ENCODE data around the gene OR2AT4. TPM values are rescaled to one million over a fixed set of nuclear protein-coding genes. Genes with fewer than 3 reads are reported as not detected.

Gene OR2AT4
- total RNA-seq, 5 donors from 2014 or later (not counting 1 experiment from before 2014, with no cell fraction given), result not detected

GRCh38 chr11:75063741-75064314 lies 32.8 kb downstream of the OR2AT4 start:
- ChIA-PET POLR2A (no interaction called here), CTCF (no interaction called here)
- Mint-ChIP-seq H3K27me3 (peaks cover 27 to 28% of the 10 kb centered on the region in 2 donors), H3K36me3 (no peaks in the 10 kb centered on the region), H3K4me1 (no peaks in the 10 kb centered on the region), H3K27ac (no peak overlapping the region), H3K4me3 (no peak overlapping the region), H3K9me3 (peaks cover 0 to 6% (median 2%) of the 10 kb centered on the region in 3 donors)
- no peak for ATAC-seq (replicated peaks in 1 of 4)
- no peak overlapping the region for H3K27ac ChIP-seq (ENCODE audit: low read length)
- DNase-seq, result no peak
- no peak overlapping the region for H3K4me3 ChIP-seq (ENCODE audit: control insufficient read depth in 1 of 2, extremely low read depth in 1 of 2, low read length in 1 of 2)
- WGBS (ENCODE audit: insufficient coverage), result 50% methylated on average over 1 of the region's 3 CpGs
- no peaks in the 10 kb centered on the region for H3K36me3 ChIP-seq (ENCODE audit: control insufficient read depth in 2 of 2, extremely low read depth in 1 of 2, insufficient read depth in 1 of 2, low read length in 1 of 2)
- no peaks in the 10 kb centered on the region for H3K9me3 ChIP-seq
- H3K27me3 ChIP-seq (replicated peaks in 1 of 2; ENCODE audit: control insufficient read depth in 2 of 2, extremely low read depth in 1 of 2, insufficient read depth in 2 of 2, low read length in 1 of 2), result peaks cover 0 to 4% of the 10 kb centered on the region in 2 experiments
- H3K4me1 ChIP-seq (ENCODE audit: control insufficient read depth in 1 of 2, extremely low read depth in 1 of 2, insufficient read depth in 2 of 2, low read length in 2 of 2), result no peaks in the 10 kb centered on the region

- Histone ChIP-seq H3K4me1 (ENCODE audit: control insufficient read depth in 1 of 2, extremely low read depth in 1 of 2, insufficient read depth in 2 of 2, low read length in 2 of 2) (no peaks in the 10 kb centered on the region), H3K27me3 (replicated peaks in 1 of 2; ENCODE audit: control insufficient read depth in 2 of 2, extremely low read depth in 1 of 2, insufficient read depth in 2 of 2, low read length in 1 of 2) (peaks cover 0 to 4% of the 10 kb centered on the region in 2 experiments), H3K9me3 (no peaks in the 10 kb centered on the region), H3K4me3 (ENCODE audit: control insufficient read depth in 1 of 2, extremely low read depth in 1 of 2, low read length in 1 of 2) (no peak overlapping the region), H3K27ac (ENCODE audit: low read length) (no peak overlapping the region), H3K36me3 (ENCODE audit: control insufficient read depth in 2 of 2, extremely low read depth in 1 of 2, insufficient read depth in 1 of 2, low read length in 1 of 2) (no peaks in the 10 kb centered on the region)
- Mint-ChIP-seq H3K27me3 (peaks cover 13 to 17% of the 10 kb centered on the region in 2 donors), H3K9me3 (no peaks in the 10 kb centered on the region), H3K27ac (no peak overlapping the region), H3K4me3 (no peak overlapping the region), H3K36me3 (no peaks in the 10 kb centered on the region), H3K4me1 (no peaks in the 10 kb centered on the region)
- ChIA-PET POLR2A (no interaction called here), CTCF (no interaction called here)
- no peak for DNase-seq
- no peak for ATAC-seq (replicated peaks in 1 of 4)
These were observed 37.4 kb downstream of the OR2AT4 start for GRCh38 chr11:75059299-75059698.

- POLR2A ChIA-PET, result no interaction called here
- Histone ChIP-seq H3K4me3 (ENCODE audit: control insufficient read depth in 1 of 2, extremely low read depth in 1 of 2, low read length in 1 of 2) (no peak overlapping the region), H3K27me3 (replicated peaks in 1 of 2; ENCODE audit: control insufficient read depth in 2 of 2, extremely low read depth in 1 of 2, insufficient read depth in 2 of 2, low read length in 1 of 2) (peaks cover 0 to 4% of the 10 kb centered on the region in 2 experiments), H3K4me1 (ENCODE audit: control insufficient read depth in 1 of 2, extremely low read depth in 1 of 2, insufficient read depth in 2 of 2, low read length in 2 of 2) (no peaks in the 10 kb centered on the region), H3K36me3 (ENCODE audit: control insufficient read depth in 2 of 2, extremely low read depth in 1 of 2, insufficient read depth in 1 of 2, low read length in 1 of 2) (no peaks in the 10 kb centered on the region), H3K9me3 (no peaks in the 10 kb centered on the region), H3K27ac (ENCODE audit: low read length) (no peak overlapping the region)
- Mint-ChIP-seq H3K27ac (no peak overlapping the region), H3K4me3 (no peak overlapping the region), H3K9me3 (peaks cover 5 to 16% (median 11%) of the 10 kb centered on the region in 3 donors), H3K36me3 (peaks cover 8% of the 10 kb centered on the region), H3K4me1 (no peaks in the 10 kb centered on the region), H3K27me3 (peaks cover 15 to 20% of the 10 kb centered on the region in 2 donors)
- 80% methylated on average over 1 of the region's 3 CpGs for WGBS (ENCODE audit: insufficient coverage)
- ATAC-seq (replicated peaks in 1 of 4) (no peak), DNase-seq (no peak)
- CTCF ChIA-PET, result interaction anchor here in 1 of 2 donors (0.6 kb wide), 1 partner anchor 11 kb away, joined by 3 read pairs; no protein-coding TSS in a partner anchor
These were observed 39.9 kb downstream of the OR2AT4 start for GRCh38 chr11:75056814-75057213.

GRCh38 chr11:75055511-75055910 lies 41.2 kb downstream of the OR2AT4 start:
- H3K4me3 ChIP-seq (ENCODE audit: control insufficient read depth in 1 of 2, extremely low read depth in 1 of 2, low read length in 1 of 2), result no peak overlapping the region
- peaks cover 8% of the 10 kb centered on the region for H3K36me3 Mint-ChIP-seq
- DNase-seq, result no peak

GRCh38 chr11:75052457-75052856 lies 44.2 kb downstream of the OR2AT4 start:
- Histone ChIP-seq H3K4me1 (ENCODE audit: control insufficient read depth in 1 of 2, extremely low read depth in 1 of 2, insufficient read depth in 2 of 2, low read length in 2 of 2) (no peaks in the 10 kb centered on the region), H3K9me3 (no peaks in the 10 kb centered on the region), H3K4me3 (ENCODE audit: control insufficient read depth in 1 of 2, extremely low read depth in 1 of 2, low read length in 1 of 2) (no peak overlapping the region), H3K27me3 (replicated peaks in 1 of 2; ENCODE audit: control insufficient read depth in 2 of 2, extremely low read depth in 1 of 2, insufficient read depth in 2 of 2, low read length in 1 of 2) (no peaks in the 10 kb centered on the region), H3K36me3 (ENCODE audit: control insufficient read depth in 2 of 2, extremely low read depth in 1 of 2, insufficient read depth in 1 of 2, low read length in 1 of 2) (no peaks in the 10 kb centered on the region), H3K27ac (ENCODE audit: low read length) (no peak overlapping the region)
- H3K4me1 Mint-ChIP-seq, result peaks cover 0 to 4% (median 0%) of the 10 kb centered on the region in 3 donors
- ATAC-seq (replicated peaks in 1 of 4), result no peak
- peaks cover 7 to 10% of the 10 kb centered on the region in 2 donors for H3K27me3 Mint-ChIP-seq
- H3K9me3 Mint-ChIP-seq, result peaks cover 5 to 16% (median 11%) of the 10 kb centered on the region in 3 donors
- peaks cover 8% of the 10 kb centered on the region for H3K36me3 Mint-ChIP-seq
- H3K4me3 Mint-ChIP-seq, result no peak overlapping the region
- no peak overlapping the region for H3K27ac Mint-ChIP-seq
- WGBS (ENCODE audit: insufficient coverage), result no CpG with 5 or more reads among the region's 1 CpG
- ChIA-PET CTCF (no interaction called here), POLR2A (no interaction called here)
- DNase-seq, result no peak

More at GRCh38 chr11:75055511-75055910, 41.2 kb downstream of the OR2AT4 start:
- POLR2A ChIA-PET, result no interaction called here
- Mint-ChIP-seq H3K27me3 (peaks cover 15 to 20% of the 10 kb centered on the region in 2 donors), H3K9me3 (peaks cover 5 to 16% (median 11%) of the 10 kb centered on the region in 3 donors), H3K27ac (no peak overlapping the region), H3K4me1 (no peaks in the 10 kb centered on the region), H3K4me3 (no peak overlapping the region)
- no peak for ATAC-seq (replicated peaks in 1 of 4)
- Histone ChIP-seq H3K27me3 (replicated peaks in 1 of 2; ENCODE audit: control insufficient read depth in 2 of 2, extremely low read depth in 1 of 2, insufficient read depth in 2 of 2, low read length in 1 of 2) (no peaks in the 10 kb centered on the region), H3K4me1 (ENCODE audit: control insufficient read depth in 1 of 2, extremely low read depth in 1 of 2, insufficient read depth in 2 of 2, low read length in 2 of 2) (no peaks in the 10 kb centered on the region), H3K36me3 (ENCODE audit: control insufficient read depth in 2 of 2, extremely low read depth in 1 of 2, insufficient read depth in 1 of 2, low read length in 1 of 2) (no peaks in the 10 kb centered on the region), H3K9me3 (no peaks in the 10 kb centered on the region), H3K27ac (ENCODE audit: low read length) (no peak overlapping the region)
- WGBS (ENCODE audit: insufficient coverage), result no CpG with 5 or more reads among the region's 6 CpGs
- CTCF ChIA-PET, result interaction anchor here in 1 of 2 donors (0.7 kb wide), 2 partner anchors 20 to 35 kb away, joined by 4 read pairs; no protein-coding TSS in a partner anchor

- 89% methylated on average over 1 of the region's 5 CpGs for WGBS (ENCODE audit: insufficient coverage)
- ChIA-PET CTCF (no interaction called here), POLR2A (no interaction called here)
- H3K4me1 ChIP-seq (ENCODE audit: control insufficient read depth in 1 of 2, extremely low read depth in 1 of 2, insufficient read depth in 2 of 2, low read length in 2 of 2), result no peaks in the 10 kb centered on the region
- H3K27ac ChIP-seq (ENCODE audit: low read length), result no peak overlapping the region
- peaks cover 0 to 4% (median 0%) of the 10 kb centered on the region in 3 donors for H3K4me1 Mint-ChIP-seq
- H3K4me3 Mint-ChIP-seq, result no peak overlapping the region
- H3K9me3 Mint-ChIP-seq, result peaks cover 5 to 16% (median 11%) of the 10 kb centered on the region in 3 donors
- peaks cover 8% of the 10 kb centered on the region for H3K36me3 Mint-ChIP-seq
- DNase-seq, result no peak
- peaks cover 7 to 13% of the 10 kb centered on the region in 2 donors for H3K27me3 Mint-ChIP-seq
- no peak overlapping the region for H3K4me3 ChIP-seq (ENCODE audit: control insufficient read depth in 1 of 2, extremely low read depth in 1 of 2, low read length in 1 of 2)
- no peak overlapping the region for H3K27ac Mint-ChIP-seq
- H3K27me3 ChIP-seq (replicated peaks in 1 of 2; ENCODE audit: control insufficient read depth in 2 of 2, extremely low read depth in 1 of 2, insufficient read depth in 2 of 2, low read length in 1 of 2), result no peaks in the 10 kb centered on the region
- no peak for ATAC-seq (replicated peaks in 1 of 4)
- no peaks in the 10 kb centered on the region for H3K9me3 ChIP-seq
- H3K36me3 ChIP-seq (ENCODE audit: control insufficient read depth in 2 of 2, extremely low read depth in 1 of 2, insufficient read depth in 1 of 2, low read length in 1 of 2), result no peaks in the 10 kb centered on the region
These were observed 45.6 kb downstream of the OR2AT4 start for GRCh38 chr11:75051043-75051442.

All from T-cell (primary cell).